Esophagus squamous epithelium (tissue), 4 donors: Measurements from ENCODE around the gene TUB.

Experiments
- POLR2A ChIP-seq, 4 donors: fragments of 450-650 bp; IDR thresholded peaks; one replicate each; pipeline ENCODE4 v1.6.1; 2017; ENCODE audit warnings: antibody characterized with exemption in 4 of 4, mild to moderate bottlenecking in 4 of 4, moderate library complexity in 3 of 4
- TF ChIP-seq, protein P1 (sequence below), 6 experiments: fragments of 450-650 bp in 4 of 6; fragments of 200-600 bp in 2 of 6; sonication (generic) in 2 of 6; IDR thresholded peaks; one replicate each; pipeline ENCODE4 v1.5.1; 2016 to 2019; ENCODE audit warnings: antibody characterized with exemption in 6 of 6, mild to moderate bottlenecking in 4 of 6, moderate library complexity in 4 of 6

DNA sequence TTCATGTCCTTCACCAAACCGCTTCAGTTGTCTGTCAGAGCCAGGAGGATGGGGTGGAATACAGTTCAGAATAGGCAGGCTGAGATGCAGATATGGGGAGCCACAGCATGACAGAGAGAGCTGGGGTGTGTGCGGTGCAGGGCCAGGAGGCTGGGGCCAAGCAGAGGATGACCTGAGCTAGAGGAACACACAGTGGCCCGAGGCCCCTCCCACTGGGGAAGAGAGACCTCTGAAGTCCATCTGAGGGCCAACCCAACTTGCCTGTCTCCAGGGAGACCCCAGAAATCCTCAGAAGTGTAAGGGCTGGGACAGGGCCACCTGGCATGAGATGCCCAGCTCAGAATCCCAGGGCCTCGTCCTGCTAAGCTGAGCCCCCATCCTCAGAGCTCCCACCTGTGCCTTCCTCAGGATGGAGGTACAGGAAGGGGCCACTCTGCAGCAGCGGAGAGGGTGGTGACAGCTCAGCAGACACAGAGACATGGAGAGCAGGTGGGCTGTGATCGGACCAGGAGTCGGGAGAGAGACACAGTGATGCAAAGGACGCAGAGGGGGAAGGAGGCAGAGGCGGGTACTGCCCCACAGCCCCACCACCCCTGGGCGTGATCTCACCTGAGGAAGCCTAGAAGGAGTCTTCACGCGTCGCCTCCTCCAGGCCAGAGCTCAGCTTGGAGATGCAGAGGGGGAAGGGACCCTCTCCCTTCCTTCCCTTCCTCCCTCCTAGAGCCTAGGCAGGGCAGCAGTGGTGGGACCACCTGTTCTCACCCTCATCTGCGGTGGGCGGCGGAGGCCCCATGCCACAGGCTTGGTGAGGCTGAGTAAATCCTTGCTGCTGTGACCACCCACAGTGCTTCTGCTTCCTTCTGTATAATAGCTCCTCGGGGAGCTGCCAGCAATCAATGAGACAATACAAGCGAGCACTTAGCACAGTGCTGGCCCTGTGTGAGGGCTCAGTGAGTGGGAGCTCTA is 9.1 kb upstream of the TUB start:
- TF ChIP-seq, protein P1, sequence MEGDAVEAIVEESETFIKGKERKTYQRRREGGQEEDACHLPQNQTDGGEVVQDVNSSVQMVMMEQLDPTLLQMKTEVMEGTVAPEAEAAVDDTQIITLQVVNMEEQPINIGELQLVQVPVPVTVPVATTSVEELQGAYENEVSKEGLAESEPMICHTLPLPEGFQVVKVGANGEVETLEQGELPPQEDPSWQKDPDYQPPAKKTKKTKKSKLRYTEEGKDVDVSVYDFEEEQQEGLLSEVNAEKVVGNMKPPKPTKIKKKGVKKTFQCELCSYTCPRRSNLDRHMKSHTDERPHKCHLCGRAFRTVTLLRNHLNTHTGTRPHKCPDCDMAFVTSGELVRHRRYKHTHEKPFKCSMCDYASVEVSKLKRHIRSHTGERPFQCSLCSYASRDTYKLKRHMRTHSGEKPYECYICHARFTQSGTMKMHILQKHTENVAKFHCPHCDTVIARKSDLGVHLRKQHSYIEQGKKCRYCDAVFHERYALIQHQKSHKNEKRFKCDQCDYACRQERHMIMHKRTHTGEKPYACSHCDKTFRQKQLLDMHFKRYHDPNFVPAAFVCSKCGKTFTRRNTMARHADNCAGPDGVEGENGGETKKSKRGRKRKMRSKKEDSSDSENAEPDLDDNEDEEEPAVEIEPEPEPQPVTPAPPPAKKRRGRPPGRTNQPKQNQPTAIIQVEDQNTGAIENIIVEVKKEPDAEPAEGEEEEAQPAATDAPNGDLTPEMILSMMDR (IDR thresholded peaks at IDR 0.05), result no peak
- no peak for TF ChIP-seq POLR2A (IDR thresholded peaks at IDR 0.05)
